HG03558 (cell line): ENCODE measurements around the gene TRIM21.
"Not testable (repeated sequence)": the region's sequence is repeated elsewhere in the genome, so short reads cannot be mapped to it uniquely, and the experiment has no call there.

Experiments used
- ATAC-seq: cut with Tn5 transposase; IDR thresholded peaks from one replicate; pipeline ENCODE4 v1.9.1; 2021; ENCODE audit warnings: moderate number of reproducible peaks; ENCODE audit not compliant: unreplicated experiment; ENCODE audit errors: extremely low read depth

Gene TRIM21

GRCh38 chr11:4393209-4393857, at the start of gene TRIM21:
Gene TRIM21 (minus strand): TSS chr11:4393702. CDS start chr11:4390409, 3,293 bp downstream.
- ATAC-seq: peak; percentile 98

GRCh38 chr11:4441515-4441914, 48.0 kb upstream of the TRIM21 start:
- ATAC-seq: no peak

- ATAC-seq: no peak
Measured at GRCh38 chr11:4436411-4436810, 42.9 kb upstream of the TRIM21 start.

- no peak for ATAC-seq
Measured at GRCh38 chr11:4433856-4434255, 40.4 kb upstream of the TRIM21 start.

- ATAC-seq: no peak
Measured at GRCh38 chr11:4430051-4430450, 36.5 kb upstream of the TRIM21 start.

GRCh38 chr11:4418403-4418802, 24.9 kb upstream of the TRIM21 start:
- ATAC-seq: no peak

- no peak for ATAC-seq
Measured at GRCh38 chr11:4416816-4417215, 23.3 kb upstream of the TRIM21 start.

- ATAC-seq: no peak
Measured at GRCh38 chr11:4416306-4416705, 22.8 kb upstream of the TRIM21 start.

GRCh38 chr11:4406206-4406605, 12.7 kb upstream of the TRIM21 start:
- not testable (repeated sequence) for ATAC-seq

- no peak for ATAC-seq
Measured at GRCh38 chr11:4393858-4394223, 339 bp upstream of the TRIM21 start.

- no peak for ATAC-seq
Measured at GRCh38 chr11:4388221-4388620, 5.3 kb downstream of the TRIM21 start.

- no peak for ATAC-seq
Measured at GRCh38 chr11:4385978-4386740, 7.3 kb downstream of the TRIM21 start.

GRCh38 chr11:4381901-4382300, 11.6 kb downstream of the TRIM21 start:
- no peak for ATAC-seq

- no peak for ATAC-seq
Measured at GRCh38 chr11:4375431-4376140, 17.9 kb downstream of the TRIM21 start.

- ATAC-seq: no peak
Measured at GRCh38 chr11:4370166-4370565, 23.3 kb downstream of the TRIM21 start.

- ATAC-seq: no peak
Measured at GRCh38 chr11:4368286-4368685, 25.2 kb downstream of the TRIM21 start, which contains the start of gene OR52B4. Gene OR52B4 (minus strand): TSS chr11:4368386. CDS start chr11:4368295, 91 bp downstream.

- ATAC-seq: not testable (repeated sequence)
Measured at GRCh38 chr11:4348142-4348541, 45.4 kb downstream of the TRIM21 start.

- ATAC-seq: not testable (repeated sequence)
Measured at GRCh38 chr11:4345366-4345765, 48.1 kb downstream of the TRIM21 start.
